GM19438 (cell line): ENCODE measurements around the gene OGT.
"Not testable (repeated sequence)": the region's sequence is repeated elsewhere in the genome, so short reads cannot be mapped to it uniquely, and the experiment has no call there.

Experiments used
- ATAC-seq: cut with Tn5 transposase; IDR thresholded peaks from one replicate; pipeline ENCODE4 v1.9.1; 2021; ENCODE audit warnings: low read depth; ENCODE audit not compliant: unreplicated experiment

OGT gene

DNA sequence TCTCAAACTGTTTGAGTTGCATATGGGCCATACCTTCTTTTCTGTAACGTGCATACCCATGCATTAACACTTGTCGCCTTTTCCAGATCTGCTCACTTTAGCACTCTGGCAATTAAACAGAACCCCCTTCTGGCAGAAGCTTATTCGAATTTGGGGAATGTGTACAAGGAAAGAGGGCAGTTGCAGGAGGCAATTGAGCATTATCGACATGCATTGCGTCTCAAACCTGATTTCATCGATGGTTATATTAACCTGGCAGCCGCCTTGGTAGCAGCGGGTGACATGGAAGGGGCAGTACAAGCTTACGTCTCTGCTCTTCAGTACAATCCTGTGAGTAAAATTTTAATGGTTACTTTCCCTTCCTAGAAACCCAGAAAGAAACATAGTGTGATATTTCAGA is 4.8 kb downstream of the OGT start:
- ATAC-seq = no peak

DNA sequence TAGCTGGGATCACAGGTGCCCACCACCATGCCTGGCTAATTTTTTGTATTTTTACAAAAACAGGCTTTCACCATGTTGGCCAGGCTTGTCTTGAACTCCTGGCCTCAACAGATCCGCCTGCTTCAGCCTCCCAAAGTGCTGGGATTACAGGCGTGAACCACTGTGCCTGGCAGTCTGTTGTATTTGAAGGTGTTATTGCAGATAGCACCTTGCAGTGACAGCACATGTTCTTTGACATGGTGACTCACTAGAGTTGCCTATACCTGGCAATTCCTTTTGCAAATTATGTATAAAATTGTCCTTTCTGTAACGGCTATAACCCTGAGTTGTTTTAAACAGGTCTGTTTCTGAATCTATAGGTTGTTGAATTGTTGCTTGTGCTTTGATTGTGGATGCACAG is 7.9 kb downstream of the OGT start:
- ATAC-seq = no peak

DNA sequence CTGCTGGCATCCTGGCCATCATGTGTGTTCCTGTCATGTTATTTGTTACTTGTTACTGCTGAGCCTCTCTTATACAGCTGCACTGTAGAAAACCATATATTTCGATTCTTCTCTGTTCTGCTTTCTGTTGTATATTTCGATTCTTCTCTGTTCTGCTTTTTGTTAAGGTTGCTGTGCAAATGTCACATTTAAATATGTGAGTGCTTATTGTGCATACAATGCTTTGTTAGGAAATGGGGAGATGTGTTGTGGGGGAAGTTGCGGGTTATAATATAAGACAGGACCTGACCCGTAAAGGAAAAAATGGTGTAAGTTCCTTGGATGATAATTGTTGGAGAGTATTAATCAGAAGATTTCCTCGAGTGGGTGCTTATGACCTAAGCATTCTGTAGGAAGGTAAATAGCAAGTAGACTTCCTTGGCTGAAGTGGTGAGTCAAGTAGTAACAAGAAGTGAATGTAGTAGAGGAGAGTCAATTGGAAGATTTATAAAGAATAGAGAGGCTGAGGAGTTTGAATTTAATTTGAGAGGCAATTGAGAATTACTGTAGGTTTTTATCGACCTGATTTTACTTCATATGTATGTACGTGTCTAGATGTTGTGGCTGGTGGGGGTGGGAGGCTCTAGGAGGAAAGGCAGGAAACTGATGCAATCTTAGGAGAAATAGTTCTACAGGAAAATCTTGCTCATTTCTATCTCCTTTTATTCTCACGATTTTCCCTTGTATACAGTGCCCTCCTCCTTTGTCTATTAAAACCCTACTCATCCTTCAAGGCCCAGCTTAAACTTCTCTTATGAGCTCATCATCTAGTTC is 8.5 kb downstream of the OGT start:
- peak; percentile 80 for ATAC-seq

DNA sequence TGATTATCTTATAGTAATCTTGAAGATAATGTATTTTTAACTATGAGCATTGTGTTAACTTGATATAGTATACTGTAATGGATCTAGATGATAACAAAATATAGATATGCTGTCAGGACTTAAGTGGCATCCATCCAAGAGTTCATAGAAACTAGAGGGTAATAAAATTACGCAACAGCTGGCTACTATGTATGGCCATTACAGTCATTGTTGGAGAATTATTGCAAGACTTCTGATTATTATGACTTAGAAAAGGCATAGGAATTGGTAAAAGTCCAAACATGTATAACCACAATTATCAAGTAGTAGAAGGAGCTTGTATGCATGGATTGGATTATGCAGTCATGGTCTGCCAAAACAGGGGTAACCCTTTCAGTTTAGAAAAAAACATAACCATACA is 9.5 kb downstream of the OGT start:
- no peak for ATAC-seq

DNA sequence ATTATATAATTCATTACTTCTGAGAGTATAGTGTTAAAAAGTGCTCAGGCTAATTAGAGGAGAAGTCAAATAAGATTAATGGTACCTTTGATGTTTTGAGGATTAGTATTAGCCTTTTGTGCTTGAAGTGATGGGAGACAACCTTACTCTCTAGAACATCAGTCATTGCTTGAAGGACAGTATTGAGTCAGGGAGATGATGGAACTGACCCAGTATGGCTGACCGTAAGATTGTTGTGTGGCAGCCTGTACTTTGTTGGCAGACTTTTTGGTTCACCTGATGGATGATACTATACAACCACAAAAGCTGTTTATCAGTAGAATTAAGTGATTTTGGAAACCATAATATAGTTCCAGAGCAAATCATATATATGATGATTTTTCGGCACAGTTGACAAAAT is 9.9 kb downstream of the OGT start:
- ATAC-seq = no peak

DNA sequence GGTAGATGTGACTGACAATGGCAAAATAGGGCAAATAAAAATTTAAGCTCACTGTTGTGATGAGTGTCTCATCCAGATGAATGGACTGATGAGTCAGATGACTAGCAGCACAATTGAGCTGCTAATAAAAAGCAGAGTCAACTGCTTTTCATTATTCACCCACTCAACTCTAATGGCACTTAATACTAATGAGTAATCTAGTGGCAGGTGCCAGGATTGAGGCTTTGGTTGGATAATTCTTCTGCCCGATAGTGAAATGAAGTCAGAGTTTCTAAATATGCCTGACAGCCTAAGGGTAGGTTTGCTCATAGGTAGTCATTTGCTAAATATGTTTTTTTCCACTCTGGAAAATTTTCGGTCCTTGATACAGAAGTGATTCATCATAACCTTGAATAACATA is 10.4 kb downstream of the OGT start:
- ATAC-seq = no peak

DNA sequence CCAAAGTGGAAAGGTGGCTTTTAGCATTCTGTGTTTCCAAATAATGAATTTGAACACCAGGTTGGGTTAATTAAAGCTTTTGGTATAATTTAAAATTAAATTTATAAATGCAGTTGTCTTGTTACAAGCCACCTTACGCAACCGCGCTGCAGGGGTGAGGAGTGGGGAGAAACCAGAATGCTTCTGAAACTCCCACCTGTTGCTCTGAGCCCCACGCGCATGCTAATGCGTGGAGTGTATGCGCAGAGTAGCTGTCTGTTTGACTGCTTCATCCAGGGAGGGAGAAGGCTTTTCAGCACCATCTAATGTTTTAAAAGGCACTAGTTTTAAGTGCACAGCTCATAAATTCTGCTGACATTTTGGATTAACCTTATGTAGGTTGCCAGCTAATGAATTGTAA is 12.5 kb downstream of the OGT start:
- no peak for ATAC-seq

GRCh38 chrX:71546879-71547278 is 14.0 kb downstream of the OGT start:
- ATAC-seq = no peak

- no peak for ATAC-seq
Measured at GRCh38 chrX:71547339-71547738, 14.4 kb downstream of the OGT start.

GRCh38 chrX:71549986-71550385 is 17.1 kb downstream of the OGT start:
- ATAC-seq = no peak

DNA sequence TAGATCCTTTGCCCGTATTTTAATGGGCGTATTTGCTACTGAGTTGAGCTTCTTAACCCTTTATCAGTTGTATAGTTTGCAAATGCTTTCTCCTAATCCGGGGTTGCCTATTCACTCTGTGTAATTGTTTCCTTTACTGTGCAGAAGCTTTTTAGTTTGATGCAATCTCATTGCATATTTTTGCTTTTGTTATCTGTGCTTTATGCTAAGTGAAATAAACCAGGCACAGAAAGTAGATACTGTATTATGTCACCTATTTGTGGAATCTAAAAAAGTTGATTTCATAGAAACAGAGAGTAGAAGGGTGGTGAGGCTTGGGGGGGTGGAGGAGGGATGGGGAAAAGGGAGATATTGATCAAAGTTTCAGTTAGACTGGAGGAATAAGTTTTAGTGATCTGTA is 17.7 kb downstream of the OGT start:
- ATAC-seq = no peak

DNA sequence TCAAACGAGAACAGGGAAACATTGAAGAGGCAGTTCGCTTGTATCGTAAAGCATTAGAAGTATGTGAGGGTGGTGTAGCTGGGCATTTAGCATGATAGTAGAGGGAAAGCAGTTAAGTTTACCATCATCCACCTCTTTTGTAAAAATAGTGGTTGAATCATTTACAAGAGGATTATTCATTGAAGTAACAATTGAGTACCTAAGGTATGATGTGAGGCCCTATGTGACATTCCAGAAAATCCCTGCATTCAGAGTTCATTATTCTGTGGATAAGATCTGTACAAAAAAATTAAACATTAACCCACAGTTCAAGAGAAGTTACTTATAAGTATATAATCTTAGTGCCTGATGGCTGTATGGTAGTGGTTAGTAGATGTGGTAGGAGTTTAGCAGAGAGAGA is 23.1 kb downstream of the OGT start:
- ATAC-seq = no peak

GRCh38 chrX:71558920-71559319 is 26.0 kb downstream of the OGT start:
- ATAC-seq = no peak

DNA sequence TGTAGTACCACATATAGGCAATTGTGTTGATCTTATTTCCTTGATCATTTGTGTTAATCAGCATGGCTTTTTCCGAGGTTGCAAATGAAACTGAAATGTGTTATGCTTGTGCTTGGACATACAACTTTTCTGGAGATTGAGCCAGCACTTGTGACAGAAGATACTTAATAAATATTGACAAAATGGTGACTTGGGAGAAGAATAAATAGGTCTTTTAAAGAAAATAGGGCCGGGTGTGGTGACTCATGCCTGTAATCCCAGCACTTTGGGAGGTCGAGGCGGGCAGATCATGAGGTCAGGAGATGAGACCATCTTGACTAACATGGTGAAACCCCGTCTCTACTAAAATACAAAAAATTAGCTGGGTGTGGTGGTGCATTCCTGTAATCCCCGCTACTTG is 26.9 kb downstream of the OGT start:
- ATAC-seq = not testable (repeated sequence)

DNA sequence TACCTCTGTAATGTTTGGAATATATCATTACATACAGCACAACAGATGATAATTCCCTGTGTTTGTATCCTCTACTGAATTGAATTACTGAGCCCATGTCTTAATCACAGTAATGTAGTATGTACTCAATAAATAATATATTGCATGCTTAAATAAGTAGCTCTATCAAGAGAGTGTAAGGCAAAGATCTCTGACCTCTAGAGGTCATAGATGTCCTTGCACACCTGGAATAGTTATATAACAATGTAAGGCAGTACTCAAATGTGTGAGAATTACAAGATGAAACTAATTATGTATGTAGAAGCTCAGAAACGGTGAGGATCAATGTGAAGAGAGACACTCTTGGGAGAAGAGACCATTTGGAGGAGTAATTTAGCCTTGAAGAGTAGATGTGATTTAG is 31.0 kb downstream of the OGT start:
- ATAC-seq = no peak

GRCh38 chrX:71565474-71566041 is 32.7 kb downstream of the OGT start:
- no peak for ATAC-seq

GRCh38 chrX:71571390-71571789 is 38.5 kb downstream of the OGT start:
- not testable (repeated sequence) for ATAC-seq

DNA sequence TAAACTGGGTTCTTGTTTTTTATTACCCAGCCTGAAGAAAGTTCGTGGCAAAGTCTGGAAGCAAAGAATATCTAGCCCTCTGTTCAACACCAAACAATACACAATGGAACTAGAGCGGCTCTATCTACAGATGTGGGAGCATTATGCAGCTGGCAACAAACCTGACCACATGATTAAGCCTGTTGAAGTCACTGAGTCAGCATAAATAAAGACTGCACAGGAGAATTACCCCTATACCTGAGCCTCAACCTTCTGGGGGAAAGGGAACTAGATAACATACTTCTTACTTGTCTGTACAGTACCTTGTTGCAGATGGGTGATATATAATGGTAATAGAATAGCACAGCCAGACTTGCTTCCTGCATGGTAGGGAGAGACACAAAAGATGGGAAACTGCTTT is 40.7 kb downstream of the OGT start:
- no peak for ATAC-seq

- ATAC-seq = no peak
Measured at GRCh38 chrX:71577682-71578081, 44.8 kb downstream of the OGT start.

DNA sequence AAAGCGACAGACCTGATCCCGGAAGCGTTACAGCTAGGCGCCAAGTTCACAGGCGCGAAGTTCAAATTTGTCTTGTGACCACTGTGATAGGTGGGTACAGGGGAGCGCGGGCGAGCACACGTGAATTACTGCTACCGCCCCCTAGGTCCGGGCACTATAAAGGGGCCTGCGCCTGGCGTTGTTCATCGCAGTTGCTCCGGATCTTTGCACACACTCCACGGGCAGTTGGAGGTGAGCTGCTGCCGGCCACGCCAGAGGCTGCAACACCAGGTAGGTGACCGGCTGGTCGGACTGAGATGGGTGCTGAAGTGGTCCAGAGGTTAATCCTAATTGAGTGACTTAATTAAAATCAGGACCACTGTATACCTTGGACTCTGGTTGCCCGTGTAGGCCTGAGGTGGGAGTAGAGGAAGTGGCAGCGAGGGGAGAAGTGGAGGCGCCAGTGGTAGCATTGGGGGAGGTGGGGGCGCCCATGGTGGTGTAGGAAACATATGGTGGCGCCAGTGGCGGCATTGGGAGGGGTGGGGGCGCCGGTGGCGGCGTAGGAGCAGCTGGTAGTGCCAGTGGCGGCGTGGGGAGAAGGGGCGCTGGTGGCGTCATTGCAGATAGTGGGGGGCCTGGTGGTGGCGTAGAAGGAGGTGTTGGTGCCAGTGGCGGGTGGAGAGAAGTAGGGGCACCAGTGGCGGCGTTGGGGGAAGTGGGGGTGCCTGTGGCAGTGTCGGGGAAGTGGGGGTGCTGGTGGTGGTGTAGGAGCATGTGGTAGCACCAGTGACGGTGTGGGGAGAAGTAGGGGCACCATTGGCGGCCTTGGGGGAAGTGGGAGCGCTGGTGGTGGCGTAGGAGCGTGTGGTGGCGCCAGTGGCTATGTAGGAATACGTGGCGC is 45.6 kb downstream of the OGT start, which contains the start of gene GCNA:
TSS of gene GCNA (plus strand) at position 185 of the 883 bp plus-strand sequence. CDS start 2,385 bp downstream, outside the sequence.
- ATAC-seq = no peak
